SK-N-SH (cell line): ENCODE results near the gene TSHR.

Source experiments
- FOXM1 ChIP-seq: IDR thresholded peaks from 2 replicates; pipeline ENCODE4 v1.4.0; 2012; ENCODE audit warnings: low read depth, mild to moderate bottlenecking
- POLR2AphosphoS5 ChIP-seq: IDR thresholded peaks from 2 replicates; pipeline ENCODE4 v1.6.1; 2012; ENCODE audit warnings: low read depth, low read length
- TF ChIP-seq, protein P1 (sequence below): fragments of 200-600 bp; sonication (generic); IDR thresholded peaks from 2 replicates; pipeline ENCODE4 v1.6.1; 2017; ENCODE audit warnings: antibody characterized with exemption, mild to moderate bottlenecking, moderate library complexity

DNA sequence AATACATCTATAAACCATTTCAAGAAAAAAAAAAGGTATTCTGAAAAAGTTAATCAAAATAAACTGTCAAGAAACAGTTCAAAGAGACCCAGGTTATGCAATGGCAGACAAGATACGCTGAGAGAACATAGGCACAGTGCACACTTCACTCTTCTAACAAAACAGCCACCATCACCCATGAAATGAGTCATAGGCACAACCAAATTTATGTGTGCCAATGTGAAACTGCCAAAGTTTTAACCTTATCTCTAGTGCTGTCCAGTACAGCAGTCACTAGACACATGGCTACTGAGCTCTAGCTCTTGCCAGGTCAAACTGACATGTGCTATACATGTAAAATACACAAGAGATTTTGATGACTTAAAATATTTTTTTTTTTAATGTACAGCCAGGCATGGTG is 15.3 kb upstream of the TSHR start:
- no peak for TF ChIP-seq POLR2AphosphoS5
- TF ChIP-seq, protein P1, sequence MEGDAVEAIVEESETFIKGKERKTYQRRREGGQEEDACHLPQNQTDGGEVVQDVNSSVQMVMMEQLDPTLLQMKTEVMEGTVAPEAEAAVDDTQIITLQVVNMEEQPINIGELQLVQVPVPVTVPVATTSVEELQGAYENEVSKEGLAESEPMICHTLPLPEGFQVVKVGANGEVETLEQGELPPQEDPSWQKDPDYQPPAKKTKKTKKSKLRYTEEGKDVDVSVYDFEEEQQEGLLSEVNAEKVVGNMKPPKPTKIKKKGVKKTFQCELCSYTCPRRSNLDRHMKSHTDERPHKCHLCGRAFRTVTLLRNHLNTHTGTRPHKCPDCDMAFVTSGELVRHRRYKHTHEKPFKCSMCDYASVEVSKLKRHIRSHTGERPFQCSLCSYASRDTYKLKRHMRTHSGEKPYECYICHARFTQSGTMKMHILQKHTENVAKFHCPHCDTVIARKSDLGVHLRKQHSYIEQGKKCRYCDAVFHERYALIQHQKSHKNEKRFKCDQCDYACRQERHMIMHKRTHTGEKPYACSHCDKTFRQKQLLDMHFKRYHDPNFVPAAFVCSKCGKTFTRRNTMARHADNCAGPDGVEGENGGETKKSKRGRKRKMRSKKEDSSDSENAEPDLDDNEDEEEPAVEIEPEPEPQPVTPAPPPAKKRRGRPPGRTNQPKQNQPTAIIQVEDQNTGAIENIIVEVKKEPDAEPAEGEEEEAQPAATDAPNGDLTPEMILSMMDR = no peak
- TF ChIP-seq FOXM1 = no peak
